SKM-1 (cell line): ENCODE data around the gene TMOD2.
"Not testable (repeated sequence)": the region's sequence is repeated elsewhere in the genome, so short reads cannot be mapped to it uniquely, and the experiment has no call there.

Experiments used
- DNase-seq: peaks from one replicate; lab custom pipeline; 2025; ENCODE audit not compliant: unreplicated experiment; lab: John Stamatoyannopoulos, UW

TMOD2 gene

DNA sequence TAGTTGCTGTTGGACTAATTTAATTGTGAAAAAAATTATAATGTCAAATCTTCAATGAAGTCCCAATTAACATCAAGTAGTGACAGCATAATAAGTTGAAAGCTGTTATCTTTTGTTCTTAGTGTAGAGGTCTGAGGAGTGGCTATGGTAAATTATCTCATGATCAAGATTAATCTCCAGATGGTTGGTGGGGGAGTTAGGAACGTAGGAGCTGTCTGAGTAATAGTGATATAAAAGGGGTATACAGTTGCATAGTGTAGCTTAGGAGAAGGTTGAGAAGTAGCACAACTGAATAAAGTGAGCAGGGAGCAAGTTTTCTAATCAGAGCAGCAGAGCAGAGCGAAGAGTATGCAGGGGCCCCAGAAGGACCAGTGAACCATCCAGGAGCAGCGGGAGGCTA is 19.5 kb downstream of the TMOD2 start:
- no peak for DNase-seq

DNA sequence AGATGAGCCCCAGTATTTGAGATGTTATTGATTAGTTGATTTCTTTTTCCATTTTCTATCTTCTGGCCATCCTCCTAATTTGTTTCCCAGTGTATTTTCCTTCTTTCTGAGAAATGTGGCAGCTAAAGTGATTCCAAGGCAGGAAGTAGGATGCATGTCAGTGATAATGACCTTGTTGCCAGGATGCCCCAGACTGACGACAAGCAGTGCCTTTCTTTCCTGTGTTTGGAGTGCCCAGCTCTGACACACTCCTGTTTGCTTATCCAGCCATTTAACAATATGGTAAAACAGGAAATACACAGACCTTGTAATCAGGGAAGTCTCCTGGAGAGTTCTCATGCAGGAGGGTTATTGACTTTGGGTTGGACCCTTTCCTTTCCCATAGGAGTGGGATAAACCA is 20.4 kb downstream of the TMOD2 start:
- DNase-seq: no peak

DNA sequence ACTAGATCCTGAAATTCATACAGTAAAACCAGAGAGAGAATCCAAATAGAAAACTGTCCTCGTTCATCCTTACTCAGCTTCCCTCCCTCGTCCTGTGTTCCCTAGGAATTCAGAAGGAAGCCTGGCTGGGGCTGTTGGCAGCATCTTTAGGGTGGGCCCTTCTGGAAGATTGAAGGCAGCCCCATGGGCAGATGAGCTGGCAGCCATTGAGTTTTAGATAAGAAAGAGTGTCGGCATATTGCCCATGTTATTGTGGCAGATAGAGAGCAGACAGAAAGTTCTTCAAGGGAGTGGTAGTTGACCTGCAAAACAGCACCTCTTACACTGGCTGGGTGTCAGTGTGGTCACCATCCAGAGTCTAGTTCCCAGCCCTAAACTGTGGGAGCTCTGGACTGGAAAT is 23.5 kb downstream of the TMOD2 start:
- no peak for DNase-seq

DNA sequence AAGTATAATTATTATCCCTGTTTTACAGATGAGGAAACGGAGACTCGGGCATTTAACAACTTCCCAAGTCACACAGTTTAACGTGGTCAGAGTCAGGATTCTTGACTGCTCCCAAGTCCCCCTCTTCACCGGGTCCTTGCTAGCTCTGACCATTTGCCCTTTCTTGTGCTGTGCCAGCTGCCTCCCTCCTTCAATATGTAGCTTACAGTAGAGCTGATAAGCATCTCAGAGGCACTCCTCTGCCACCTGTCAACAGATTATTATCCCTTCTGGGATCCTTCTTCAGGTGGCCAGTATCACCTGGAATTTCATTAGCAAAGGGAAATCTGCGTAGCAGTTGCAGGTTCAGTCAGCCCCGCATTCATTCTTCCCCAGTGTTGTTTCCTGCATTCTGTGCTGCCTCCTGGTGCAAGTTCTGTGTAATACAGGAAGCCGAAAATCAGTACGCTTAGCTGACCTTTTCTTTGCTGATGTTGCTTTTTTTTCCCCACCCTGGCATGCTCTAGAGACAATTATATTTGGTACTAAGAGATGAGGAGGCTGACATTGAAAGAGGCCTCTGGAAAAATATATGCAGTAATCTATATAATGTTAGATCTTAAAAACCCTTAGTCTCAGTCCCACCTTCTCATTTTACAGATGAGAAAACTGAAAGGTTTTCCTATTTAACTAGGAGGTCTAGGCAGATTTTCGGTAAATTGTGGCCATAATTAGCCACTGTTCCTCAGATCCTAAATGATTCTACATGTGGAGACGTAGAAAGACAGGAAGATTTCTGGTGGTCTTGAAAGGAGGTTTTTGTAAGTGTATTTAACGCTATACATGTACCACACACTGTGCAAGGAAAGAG is 24.8 kb downstream of the TMOD2 start:
- peak; percentile 13 for DNase-seq

DNA sequence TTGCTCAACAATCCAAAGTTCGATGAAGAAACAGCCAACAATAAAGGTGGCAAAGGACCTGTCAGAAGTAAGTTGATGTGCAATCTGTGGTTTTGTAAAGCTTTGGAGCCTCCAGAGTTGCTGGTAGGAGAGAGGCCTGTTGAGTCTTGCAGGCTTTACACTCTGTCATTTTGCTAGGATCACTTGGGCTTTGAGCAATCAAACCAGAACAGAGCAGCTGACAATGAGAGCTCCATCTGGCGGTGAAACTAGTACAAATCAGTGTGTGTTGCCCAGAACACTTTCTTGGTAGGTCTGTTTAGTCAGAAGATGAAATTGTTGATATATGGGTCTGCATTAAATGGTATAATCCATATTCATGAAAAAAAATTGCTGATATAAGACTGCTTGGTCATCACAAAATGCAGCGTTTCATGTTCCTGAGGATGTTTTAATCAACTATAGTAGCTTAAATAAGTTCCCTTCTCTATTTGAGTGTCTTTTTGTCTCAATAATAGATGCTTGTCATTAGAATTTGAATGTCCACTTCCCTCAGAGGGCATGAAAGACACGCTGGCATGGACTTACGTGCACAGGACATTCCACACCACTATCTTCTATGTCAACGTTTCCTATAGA is 25.7 kb downstream of the TMOD2 start:
- peak; percentile 73 for DNase-seq

DNA sequence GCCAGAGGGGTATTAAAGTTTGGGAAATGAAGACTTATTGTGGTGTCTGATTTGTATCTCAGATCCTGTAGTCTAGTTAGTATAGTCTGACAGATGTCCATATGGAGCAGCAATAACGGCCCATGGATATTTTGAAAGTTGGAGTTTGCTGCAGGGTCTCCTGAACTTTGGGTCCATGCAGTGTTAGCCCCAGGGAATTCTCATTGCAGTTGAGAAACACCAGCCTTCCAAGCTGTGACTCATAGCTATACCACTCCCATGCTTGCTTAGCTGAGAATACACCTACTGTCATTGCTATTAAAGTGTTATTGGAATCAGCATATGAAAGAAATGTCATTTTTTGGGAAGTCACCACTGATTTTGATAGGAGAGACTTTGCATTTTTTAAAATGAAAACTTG is 29.2 kb downstream of the TMOD2 start:
- no peak for DNase-seq

DNA sequence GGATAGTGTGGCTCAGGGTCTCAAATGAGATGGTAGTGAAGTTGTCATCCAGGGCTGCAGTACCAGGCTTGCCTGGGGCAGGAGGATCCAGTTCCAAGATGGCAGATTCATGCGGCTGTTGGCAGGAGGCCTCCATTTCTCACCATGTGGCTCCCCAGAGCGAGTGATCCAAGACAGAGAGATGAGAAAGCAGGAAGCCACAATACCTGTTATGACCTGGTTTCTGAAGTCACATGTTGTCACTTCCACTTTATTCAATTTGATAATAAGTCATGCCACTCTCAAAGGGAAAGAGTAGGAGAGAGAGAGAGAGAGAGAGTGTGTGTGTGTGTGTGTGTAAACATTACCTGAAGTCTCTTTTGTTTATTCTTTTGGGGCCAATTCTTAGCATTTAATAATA is 30.1 kb downstream of the TMOD2 start:
- DNase-seq: no peak

DNA sequence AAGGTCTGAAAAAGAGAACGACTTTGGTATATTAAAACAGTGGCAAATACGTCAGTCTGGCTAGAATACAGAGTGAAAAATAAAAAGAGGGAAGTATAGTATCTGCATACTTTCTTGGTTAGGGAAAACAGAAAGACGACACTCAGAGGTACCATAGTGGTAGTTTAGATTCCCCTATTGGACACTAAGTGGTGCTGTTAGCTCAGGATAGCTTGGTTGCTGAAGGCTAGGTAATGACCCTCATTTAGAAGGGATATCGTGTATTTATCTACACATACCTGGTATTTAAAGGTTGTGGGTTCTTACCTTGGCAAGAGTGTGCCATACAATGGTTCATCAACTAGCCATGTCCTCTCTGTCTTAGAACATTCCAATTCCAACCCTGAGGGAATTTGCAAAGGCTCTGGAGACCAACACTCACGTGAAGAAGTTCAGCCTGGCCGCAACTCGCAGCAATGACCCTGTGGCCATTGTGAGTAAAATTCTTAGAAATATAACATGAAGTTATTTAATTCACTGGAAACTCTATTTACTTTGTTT is 31.0 kb downstream of the TMOD2 start:
- no peak for DNase-seq

DNA sequence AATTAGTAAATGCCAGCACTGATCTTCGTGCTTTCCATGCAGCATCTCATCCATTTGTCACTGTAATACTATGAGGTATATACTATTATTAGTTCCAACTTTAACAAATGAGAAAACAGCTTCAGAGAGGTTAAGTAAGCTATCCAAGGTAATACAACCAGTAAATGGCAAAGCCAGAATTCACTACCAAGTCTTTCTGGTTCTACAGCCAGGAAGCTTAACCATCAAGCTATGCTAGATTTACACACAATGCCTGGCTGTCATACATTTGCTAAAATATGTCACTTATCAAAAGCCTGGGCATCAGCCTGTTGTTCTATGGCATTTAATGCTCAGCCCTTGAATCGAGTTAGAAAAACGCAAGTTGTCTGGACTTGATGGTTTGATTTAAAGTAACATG is 32.6 kb downstream of the TMOD2 start:
- no peak for DNase-seq

DNA sequence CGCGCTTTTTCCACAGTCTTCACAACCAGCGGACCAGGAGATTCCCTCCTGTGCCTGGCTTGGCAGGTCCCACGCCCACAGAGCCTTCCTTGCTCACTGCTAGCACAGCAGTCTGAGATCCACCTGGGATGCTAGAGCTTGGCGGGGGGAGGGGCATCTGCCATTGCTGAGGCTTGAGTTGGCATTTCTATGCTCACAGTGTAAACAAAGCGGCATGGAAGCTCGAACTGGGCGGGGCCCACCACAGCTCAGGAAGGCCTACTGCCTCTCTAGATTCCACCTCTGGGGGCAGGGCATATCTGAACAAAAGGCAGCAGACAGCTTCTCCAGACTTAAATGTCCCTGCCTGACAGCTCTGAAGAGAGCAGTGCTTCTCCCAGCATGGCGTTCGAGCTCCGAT is 35.7 kb downstream of the TMOD2 start:
- not testable (repeated sequence) for DNase-seq

DNA sequence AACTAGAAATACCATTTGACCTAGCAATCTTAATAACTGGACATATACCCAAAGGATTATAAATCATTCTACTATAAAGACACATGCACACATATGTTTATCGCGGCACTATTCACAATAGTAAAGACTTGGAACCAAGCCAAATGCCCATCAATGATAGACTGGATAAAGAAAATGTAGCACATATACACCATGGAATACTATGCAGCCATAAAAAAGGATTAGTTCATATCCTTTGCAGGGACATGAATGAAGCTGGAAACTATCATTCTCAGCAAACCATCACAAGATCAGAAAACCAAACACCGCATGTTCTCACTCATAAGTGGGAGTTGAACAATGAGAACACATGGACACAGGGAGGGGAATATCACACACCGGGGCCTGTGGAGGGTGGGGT is 41.1 kb downstream of the TMOD2 start:
- not testable (repeated sequence) for DNase-seq

DNA sequence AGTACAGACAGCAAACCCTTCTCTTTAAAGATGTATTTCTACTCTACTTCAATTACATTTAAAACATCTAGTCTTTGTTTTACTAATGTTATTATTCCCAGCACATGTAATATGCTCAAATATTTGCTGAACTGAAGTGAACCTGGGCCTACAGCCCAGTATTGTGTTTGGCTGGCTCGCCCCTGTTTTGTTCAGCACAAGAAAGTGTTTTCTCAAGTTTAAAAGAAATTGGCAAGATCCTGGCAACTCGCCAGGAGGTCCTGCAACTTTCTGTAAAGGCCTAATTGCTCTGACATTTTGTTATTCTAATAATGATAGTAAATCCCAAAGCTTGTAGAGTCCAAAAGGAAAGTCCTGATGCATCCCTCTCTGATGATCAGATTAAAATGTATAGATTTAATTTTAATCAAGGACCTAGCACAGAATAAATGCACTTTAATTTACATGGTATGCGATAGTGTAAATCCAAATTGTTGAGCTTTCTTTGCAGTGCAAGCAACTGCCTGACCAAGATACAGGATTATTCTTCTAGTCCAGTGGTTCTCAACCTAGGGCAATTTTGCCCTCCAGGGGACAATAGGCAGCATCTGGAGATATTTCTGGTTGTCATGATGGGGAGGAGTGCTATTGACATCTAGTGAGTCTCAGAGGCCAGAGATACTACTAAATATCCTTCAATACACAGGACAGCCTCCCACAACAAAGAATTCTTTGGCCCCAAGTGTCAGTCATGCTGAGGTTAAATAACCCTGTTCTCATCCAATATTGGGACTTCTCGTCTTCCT is 42.3 kb downstream of the TMOD2 start:
- DNase-seq: no peak

DNA sequence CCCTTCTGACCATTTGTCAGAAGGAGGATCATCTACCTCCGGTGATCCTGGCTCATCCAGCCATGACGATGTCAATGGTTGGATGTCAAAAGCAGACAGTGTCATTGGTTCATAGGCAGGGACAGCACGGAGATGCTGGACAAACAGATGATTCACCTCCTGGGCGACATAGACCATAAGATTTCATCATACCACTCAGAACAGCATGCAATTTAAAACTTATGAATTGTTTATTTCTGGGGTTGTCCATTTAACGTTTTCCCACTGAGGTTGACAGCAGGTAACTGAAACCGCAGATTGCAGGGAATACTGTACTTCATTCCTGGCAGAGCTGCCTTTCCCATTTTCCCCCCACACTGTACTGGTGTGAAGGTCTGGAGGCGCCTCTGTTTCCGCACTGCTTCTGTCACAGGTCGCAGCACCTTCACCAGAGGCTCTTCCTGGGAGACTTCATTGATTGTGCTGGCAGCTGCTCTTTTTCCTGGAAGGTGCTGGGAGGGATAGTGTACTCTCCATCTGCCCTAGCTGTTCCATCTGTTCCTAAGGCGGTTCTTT is 45.5 kb downstream of the TMOD2 start:
- DNase-seq: no peak

DNA sequence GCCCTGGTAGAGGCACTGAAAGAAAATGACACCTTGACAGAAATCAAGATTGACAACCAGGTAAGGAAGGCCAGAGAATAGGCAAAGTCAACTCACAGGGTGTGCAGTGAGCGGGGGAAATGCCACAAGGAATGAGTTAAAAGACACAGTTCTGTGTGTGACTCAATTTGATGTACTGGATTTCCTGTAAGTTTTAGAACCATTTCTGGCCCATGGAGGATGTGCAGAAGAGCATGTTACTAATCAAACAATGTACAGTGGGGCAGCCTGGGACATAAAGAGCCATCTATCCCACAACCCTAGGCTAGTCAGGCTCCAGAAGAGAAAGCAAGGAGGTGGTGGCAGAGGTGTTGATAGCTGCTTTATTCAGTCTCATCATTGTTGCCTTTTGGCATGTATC is 46.9 kb downstream of the TMOD2 start:
- DNase-seq: no peak

DNA sequence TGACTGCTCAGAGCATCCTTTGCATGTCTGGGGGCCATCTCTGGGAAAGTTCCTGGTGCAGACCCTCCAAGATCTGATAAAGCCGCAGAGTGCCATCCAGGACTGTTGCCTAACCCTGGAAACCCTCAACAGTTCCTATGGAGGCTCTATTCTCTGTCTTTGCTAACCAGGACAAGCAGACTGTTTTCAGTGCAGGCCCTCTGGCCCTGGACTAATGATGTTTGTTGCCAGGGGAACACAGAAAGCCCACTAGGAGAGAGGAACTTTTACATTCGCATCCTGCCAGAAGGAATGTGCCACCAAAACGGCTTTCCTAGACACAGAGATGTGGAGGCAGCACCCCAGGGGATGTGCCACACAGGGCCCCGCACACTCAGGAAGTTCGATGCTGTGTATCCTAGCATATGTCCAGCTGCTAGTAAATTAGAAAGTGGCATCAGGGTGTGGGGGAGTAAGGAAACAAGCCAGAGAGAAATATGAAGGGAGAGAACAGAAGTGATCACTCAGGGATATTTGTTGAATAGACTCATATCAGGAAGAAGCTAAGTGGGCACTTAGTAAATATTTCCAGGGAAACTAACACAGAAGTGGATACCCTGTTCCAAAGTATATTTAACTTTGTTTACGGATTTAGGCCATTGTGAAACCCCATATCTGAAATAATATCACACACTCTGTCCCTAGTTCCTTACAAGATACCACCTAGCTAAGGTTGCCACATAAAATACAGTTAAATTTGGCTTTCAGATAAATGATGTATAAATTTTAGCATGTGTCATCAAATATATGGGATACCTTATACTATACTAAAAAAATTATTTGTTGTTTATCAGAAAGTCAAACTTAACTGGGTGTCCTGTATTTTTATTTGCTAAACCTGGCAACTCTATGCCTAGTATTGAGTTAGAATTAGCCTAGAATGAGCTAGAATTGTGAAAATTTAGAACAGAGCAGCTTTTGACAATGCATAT is 48.2 kb downstream of the TMOD2 start:
- DNase-seq: no peak

DNA sequence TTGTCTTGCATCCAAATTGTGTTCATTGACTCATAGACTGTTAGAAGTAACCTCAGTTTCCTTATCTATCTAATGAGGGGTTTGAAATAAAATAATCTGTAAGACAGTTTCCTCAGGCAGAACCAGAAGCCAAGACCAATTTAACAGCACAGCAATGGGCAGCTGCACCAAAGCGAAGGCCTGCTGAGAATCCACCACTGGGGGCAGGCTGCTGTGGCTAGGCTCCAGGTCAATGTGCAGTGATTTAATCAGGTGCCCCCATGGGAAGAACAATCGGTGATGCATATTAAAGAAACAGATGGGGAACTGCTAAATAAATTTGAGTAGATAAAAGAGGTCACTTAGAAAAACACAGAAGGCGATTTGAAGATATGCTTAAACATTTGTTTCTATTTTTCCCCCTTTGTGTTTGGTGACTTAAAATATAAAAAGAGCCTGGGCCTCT is 50.0 kb downstream of the TMOD2 start:
- no peak for DNase-seq

DNA sequence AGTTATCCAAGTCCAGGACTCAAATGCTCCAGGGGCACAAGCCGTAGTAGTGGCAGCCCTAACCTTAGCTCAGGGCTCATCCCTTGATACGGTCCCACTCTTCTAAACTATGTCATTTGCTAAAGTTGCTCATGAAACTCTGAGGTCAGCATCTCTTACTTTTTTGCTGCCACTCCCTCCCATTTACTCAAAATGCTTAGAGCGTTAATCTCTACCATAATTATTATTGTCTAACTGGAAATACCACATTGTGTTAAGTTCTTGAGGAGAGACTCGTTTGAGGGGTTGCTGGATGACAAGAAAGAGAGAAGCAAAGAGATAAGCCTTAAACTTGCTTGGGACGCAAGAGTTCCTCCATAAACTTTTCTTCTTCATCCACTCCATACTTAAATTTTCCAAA is 51.2 kb downstream of the TMOD2 start:
- no peak for DNase-seq

DNA sequence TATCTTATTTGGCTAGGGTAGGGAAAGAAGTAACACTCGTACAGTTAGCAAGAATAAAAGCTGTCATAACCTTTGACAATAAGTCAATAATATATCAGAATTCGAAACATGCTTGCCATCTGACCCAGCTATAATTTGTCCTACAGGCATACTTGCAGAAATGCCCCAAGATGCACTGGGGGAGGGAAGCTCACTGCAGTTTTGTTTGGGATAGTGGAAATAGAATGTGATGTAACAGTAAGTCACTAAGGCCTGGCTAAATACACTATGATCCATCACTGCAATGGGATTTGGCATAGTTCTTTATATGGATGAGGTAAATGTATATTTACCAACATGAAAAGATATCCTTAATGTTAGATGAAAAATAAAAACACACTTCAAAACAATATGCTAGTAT is 52.6 kb downstream of the TMOD2 start:
- no peak for DNase-seq

DNA sequence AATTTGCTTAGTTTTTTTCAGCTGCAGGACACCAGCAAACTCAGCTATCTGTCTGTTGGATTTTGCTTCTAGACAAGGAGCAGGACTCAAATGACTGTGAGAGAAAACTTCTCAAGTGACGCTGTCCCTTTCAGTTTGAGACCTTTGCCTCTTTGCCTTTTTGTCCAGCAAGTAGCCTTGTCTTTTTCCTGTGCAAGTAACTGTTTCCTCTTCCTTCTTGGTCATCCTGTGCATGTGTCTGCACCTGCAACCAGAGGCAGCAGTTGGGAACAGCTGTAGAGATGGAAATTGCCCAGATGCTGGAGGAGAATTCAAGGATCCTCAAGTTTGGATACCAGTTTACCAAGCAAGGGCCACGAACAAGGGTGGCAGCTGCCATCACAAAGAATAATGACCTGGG is 54.7 kb downstream of the TMOD2 start:
- DNase-seq: no peak

DNA sequence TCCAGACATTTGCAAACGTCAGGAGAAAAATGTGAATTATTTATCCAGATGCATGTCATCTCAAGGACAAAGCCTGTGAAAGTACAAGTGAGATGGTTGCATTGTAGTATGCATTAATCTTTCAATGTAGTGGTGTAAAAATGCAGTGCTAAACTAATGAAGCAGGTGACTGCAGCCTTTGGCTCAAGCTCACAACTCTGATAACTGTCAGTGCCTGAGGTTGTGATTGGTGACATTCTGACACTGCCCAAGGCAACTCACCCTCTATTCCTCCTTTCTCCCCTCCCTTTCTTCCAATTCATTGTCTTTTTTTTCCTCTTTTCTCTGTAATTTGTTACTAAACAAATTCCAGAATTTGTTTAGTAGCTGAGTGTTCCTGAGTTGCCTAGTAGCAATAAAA is 58.1 kb downstream of the TMOD2 start:
- no peak for DNase-seq
